H1 (cell line): Measurements from ENCODE around the gene MEX3B. TPM values are rescaled to one million over a fixed set of nuclear protein-coding genes. Genes with fewer than 3 reads are reported as not detected.

Experiments
- CHD2 ChIP-seq: IDR thresholded peaks from 2 replicates; pipeline ENCODE4 v1.6.1; 2012; ENCODE audit warnings: low read length, improper control_type of control experiment
- GABPA ChIP-seq: IDR thresholded peaks from 2 replicates; pipeline ENCODE4 v1.6.1; 2011; ENCODE audit warnings: mild to moderate bottlenecking, low read length, moderate library complexity, borderline replicate concordance; ENCODE audit not compliant: insufficient read depth
- KDM4A ChIP-seq: IDR thresholded peaks from one replicate; pipeline ENCODE4 v1.7.1; 2012; ENCODE audit warnings: low read depth, mild to moderate bottlenecking, moderate library complexity, low read length, inconsistent platforms; ENCODE audit not compliant: severe bottlenecking
- MAX ChIP-seq: IDR thresholded peaks from 2 replicates; pipeline ENCODE4 v1.6.1; 2012; ENCODE audit warnings: inconsistent platforms
- POLR2A ChIP-seq, 2 experiments: IDR thresholded peaks; 1 replicate in 1 of 2; 2 replicates in 1 of 2; pipeline ENCODE4 v1.6.1; 2011; ENCODE audit warnings: low read depth in 2 of 2, low read length in 2 of 2, mild to moderate bottlenecking in 2 of 2; ENCODE audit errors: control extremely low read depth in 1 of 2
- RBBP5 ChIP-seq: IDR thresholded peaks from 2 replicates; pipeline ENCODE4 v1.7.1; 2012; ENCODE audit warnings: low read depth, mild to moderate bottlenecking, inconsistent platforms, low read length, moderate library complexity, borderline replicate concordance
- SAP30 ChIP-seq: fragments of 300-600 bp; sonication (generic); IDR thresholded peaks from 2 replicates; pipeline ENCODE4 v1.7.1; 2012; ENCODE audit warnings: low read length, moderate library complexity, mild to moderate bottlenecking, inconsistent platforms; ENCODE audit not compliant: insufficient read depth, insufficient replicate concordance
- SIX5 ChIP-seq: IDR thresholded peaks from 2 replicates; pipeline ENCODE4 v1.6.1; 2011; ENCODE audit warnings: mild to moderate bottlenecking, low read depth, low read length
- TAF7 ChIP-seq: optimal IDR thresholded peaks from 2 replicates; pipeline ENCODE3; 2011; ENCODE audit warnings: low read depth, mild to moderate bottlenecking, inconsistent platforms, low read length, moderate library complexity, borderline replicate concordance
- polyA plus RNA-seq, 7 experiments: library from polyadenylated mRNA; depleted of rRNA in 3 of 7; stranded (reverse) in 5 of 7; unstranded in 2 of 7; fragments of >200 nt in 5 of 7; fragments of 200-250 nt in 2 of 7; gene quantifications; 1 replicate in 5 of 7; 2 replicates in 1 of 7; 4 replicates in 1 of 7; pipeline versions ENCODE4 v1.2.1 to v1.2.3, GENCODE V29; 2011 to 2013; ENCODE audit warnings: missing spikeins in 2 of 7, mixed read lengths in 2 of 7
- total RNA-seq: library from RNA; stranded (reverse); fragmentation: NEBNext Ultra II Directional; extraction: Animal tissue kit (Norgen Biotek cat#: 25700); gene quantifications from 2 replicates; pipeline ENCODE4 v1.2.1, GENCODE V29; 2021

Gene MEX3B
- total and polyA plus RNA-seq, 2 of the 8 experiments (the other 6 are each of a cell fraction or from before 2014, with no cell fraction given) = 8.0 to 15.9 TPM

- TF ChIP-seq SAP30 = peak; percentile 87
- TF ChIP-seq POLR2A (IDR thresholded peaks at IDR 0.05; ENCODE audit: control extremely low read depth in 1 of 2, low read depth in 2 of 2, low read length in 2 of 2) = peak in 1 of 2 experiments; percentile 66; a peak in 2 of 3 replicates
- TF ChIP-seq RBBP5 = peak; percentile 50; the same call in 1 of the 2 replicates
- TF ChIP-seq KDM4A = no peak
- TF ChIP-seq SIX5 = no peak
- 0 out of 2 replicates have a peak, but pooled peaks have one; percentile 44 for TF ChIP-seq CHD2
- peak; percentile 32 for TF ChIP-seq TAF7
- TF ChIP-seq GABPA = no peak
- TF ChIP-seq MAX = peak; percentile 93
- TF ChIP-seq, all 59 proteins: peak for 10
Measured at GRCh38 chr15:82047453-82048400, 1.9 kb upstream of the MEX3B start (continued).
